ENCODE measurements around the gene PXN.

DNA sequence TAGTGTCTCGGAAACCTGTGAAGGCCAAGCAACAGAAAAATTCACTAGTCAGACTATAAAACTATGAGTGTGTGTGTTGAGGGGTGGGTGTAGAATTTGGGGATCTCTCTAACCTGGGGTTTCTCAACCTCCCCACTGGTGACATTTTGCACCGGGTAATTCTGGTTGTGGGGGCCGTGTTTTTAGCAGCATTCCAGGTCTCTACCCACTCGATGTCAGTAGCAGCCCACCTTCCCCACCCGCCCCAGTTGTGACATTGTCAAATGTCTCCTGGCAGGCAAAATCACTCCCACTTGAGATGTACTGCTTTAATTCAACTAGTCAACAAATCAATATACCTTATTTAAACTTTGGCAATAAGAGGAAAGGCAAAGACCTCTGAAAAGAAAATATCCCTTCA lies 75.1 kb downstream of the PXN start:
- TF ChIP-seq POLR2A (IDR thresholded peaks at IDR 0.05) = no peak
- TF ChIP-seq, protein P1, sequence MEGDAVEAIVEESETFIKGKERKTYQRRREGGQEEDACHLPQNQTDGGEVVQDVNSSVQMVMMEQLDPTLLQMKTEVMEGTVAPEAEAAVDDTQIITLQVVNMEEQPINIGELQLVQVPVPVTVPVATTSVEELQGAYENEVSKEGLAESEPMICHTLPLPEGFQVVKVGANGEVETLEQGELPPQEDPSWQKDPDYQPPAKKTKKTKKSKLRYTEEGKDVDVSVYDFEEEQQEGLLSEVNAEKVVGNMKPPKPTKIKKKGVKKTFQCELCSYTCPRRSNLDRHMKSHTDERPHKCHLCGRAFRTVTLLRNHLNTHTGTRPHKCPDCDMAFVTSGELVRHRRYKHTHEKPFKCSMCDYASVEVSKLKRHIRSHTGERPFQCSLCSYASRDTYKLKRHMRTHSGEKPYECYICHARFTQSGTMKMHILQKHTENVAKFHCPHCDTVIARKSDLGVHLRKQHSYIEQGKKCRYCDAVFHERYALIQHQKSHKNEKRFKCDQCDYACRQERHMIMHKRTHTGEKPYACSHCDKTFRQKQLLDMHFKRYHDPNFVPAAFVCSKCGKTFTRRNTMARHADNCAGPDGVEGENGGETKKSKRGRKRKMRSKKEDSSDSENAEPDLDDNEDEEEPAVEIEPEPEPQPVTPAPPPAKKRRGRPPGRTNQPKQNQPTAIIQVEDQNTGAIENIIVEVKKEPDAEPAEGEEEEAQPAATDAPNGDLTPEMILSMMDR (IDR thresholded peaks at IDR 0.05) = no peak

All from suprapubic skin (tissue), 3 donors.